ENCODE measurements around the gene FAM118A. TPM values are rescaled to one million over a fixed set of nuclear protein-coding genes. Genes with fewer than 3 reads are reported as not detected.
"Not testable (repeated sequence)": the region's sequence is repeated elsewhere in the genome, so short reads cannot be mapped to it uniquely, and the experiment has no call there.

The FAM118A gene
- total and polyA plus RNA-seq, 9 of the 15 experiments (the other 6 are each of a cell fraction or from before 2014, with no cell fraction given): 17.0 to 223 (median 59.4) TPM

DNA sequence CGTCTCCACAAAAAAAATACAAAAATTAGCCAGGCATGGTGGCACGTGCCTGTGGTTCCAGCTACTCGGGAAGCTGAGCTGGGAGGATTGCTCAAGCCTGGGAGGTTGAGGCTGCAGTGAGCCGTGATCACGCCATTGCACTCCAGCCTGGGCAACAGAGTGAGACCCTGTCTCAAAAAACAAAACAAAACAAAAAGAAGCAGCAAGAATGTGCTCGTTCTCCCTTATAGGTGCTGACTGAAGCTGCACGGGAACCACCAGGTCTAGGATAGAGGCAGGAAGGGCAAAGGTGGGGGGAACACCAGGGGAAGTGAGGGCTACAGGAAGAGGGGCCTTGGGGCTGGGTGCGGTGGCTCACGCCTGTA, 49.4 kb upstream of the FAM118A start:
- WGBS (ENCODE audit: insufficient coverage, low coverage, missing lambda C conversion rate): 0% methylated on average over 5 of the region's 9 CpGs
- ATAC-seq; H3K9me3 ChIP-seq (replicated peaks; ENCODE audit: control insufficient read depth, insufficient read depth, low read depth, low read length); H3K9ac ChIP-seq (ENCODE audit: insufficient read depth in 1 of 2, low read depth in 2 of 2, low read length in 2 of 2); intact Hi-C loops (cut with micrococcal nuclease); in situ Hi-C loops (cut with MboI); DNase-seq (ENCODE audit: extremely low read depth in 1 of 4, low spot score in 3 of 4); H3K4me3 ChIP-seq; FAIRE-seq; H3K79me2 ChIP-seq (ENCODE audit: control insufficient read depth, insufficient read depth, low read length); BruUV-seq (replicated peaks); H3K9me1 ChIP-seq (ENCODE audit: control insufficient read depth, insufficient read depth, low read length); H4K20me1 ChIP-seq (replicated peaks; ENCODE audit: control insufficient read depth, insufficient read depth, low read length); H3K27ac ChIP-seq (ENCODE audit: extremely low read depth, low read depth, low read length); H3K36me3 ChIP-seq (ENCODE audit: control insufficient read depth, insufficient read depth, low read length); H2AFZ ChIP-seq (ENCODE audit: low read depth, low read length); H3K4me2 ChIP-seq (ENCODE audit: insufficient read depth, low read length): not testable (repeated sequence)
- peaks cover 5 to 13% of the 10 kb centered on the region in 2 experiments; a peak in 3 of 5 replicates for H3K4me1 ChIP-seq (replicated peaks in 1 of 2; ENCODE audit: control insufficient read depth in 2 of 2, insufficient read depth in 2 of 2, low read length in 2 of 2)
- ChIA-PET POLR2A (interaction anchor here (0.6 kb wide), 1 partner anchor 51 kb away, joined by 3 read pairs; no protein-coding TSS in a partner anchor), CTCF (ENCODE audit: low intra/inter-chr PET ratio) (interaction anchor here (0.6 kb wide), 1 partner anchor 12 kb away, joined by 4 read pairs; no protein-coding TSS in a partner anchor)
- peaks cover 0 to 18% of the 10 kb centered on the region in 2 experiments; a peak in 3 of 5 replicates for H3K27me3 ChIP-seq (ENCODE audit: control insufficient read depth in 2 of 2, insufficient read depth in 2 of 2, low read length in 2 of 2)

- no peak for FAIRE-seq
- peaks cover 0 to 18% of the 10 kb centered on the region in 2 experiments; a peak in 3 of 5 replicates for H3K27me3 ChIP-seq (ENCODE audit: control insufficient read depth in 2 of 2, insufficient read depth in 2 of 2, low read length in 2 of 2)
- H3K4me1 ChIP-seq (replicated peaks in 1 of 2; ENCODE audit: control insufficient read depth in 2 of 2, insufficient read depth in 2 of 2, low read length in 2 of 2): peaks cover 5 to 13% of the 10 kb centered on the region in 2 experiments; a peak in 3 of 5 replicates
- H3K36me3 ChIP-seq (ENCODE audit: control insufficient read depth, insufficient read depth, low read length): no peaks in the 10 kb centered on the region
- no peak overlapping the region for H3K4me2 ChIP-seq (ENCODE audit: insufficient read depth, low read length)
- H2AFZ ChIP-seq (ENCODE audit: low read depth, low read length): no peak overlapping the region
- H3K79me2 ChIP-seq (ENCODE audit: control insufficient read depth, insufficient read depth, low read length): no peaks in the 10 kb centered on the region
- no peak overlapping the region for H3K27ac ChIP-seq (ENCODE audit: extremely low read depth, low read depth, low read length)
- H3K4me3 ChIP-seq: no peak overlapping the region
- 11% methylated on average over 20 of the region's 20 CpGs for WGBS (ENCODE audit: insufficient coverage, low coverage, missing lambda C conversion rate)
- no peak for DNase-seq (ENCODE audit: extremely low read depth in 1 of 4, low spot score in 3 of 4)
- intact Hi-C loops (cut with micrococcal nuclease): no loop called here
- no peaks in the 10 kb centered on the region for H4K20me1 ChIP-seq (replicated peaks; ENCODE audit: control insufficient read depth, insufficient read depth, low read length)
- no peaks in the 10 kb centered on the region for H3K9me3 ChIP-seq (replicated peaks; ENCODE audit: control insufficient read depth, insufficient read depth, low read depth, low read length)
- H3K9ac ChIP-seq (ENCODE audit: insufficient read depth in 1 of 2, low read depth in 2 of 2, low read length in 2 of 2): no peak overlapping the region
- ChIA-PET POLR2A (no interaction called here), CTCF (ENCODE audit: low intra/inter-chr PET ratio) (no interaction called here)
- BruUV-seq (replicated peaks): no TSS peak
- no peak for ATAC-seq
- in situ Hi-C loops (cut with MboI): no loop called here
- no peaks in the 10 kb centered on the region for H3K9me1 ChIP-seq (ENCODE audit: control insufficient read depth, insufficient read depth, low read length)
- TF ChIP-seq SRF (CRISPR knock-in tag; IDR thresholded peaks at IDR 0.05) (no peak), TAF15 (IDR thresholded peaks at IDR 0.05; ENCODE audit: low read depth, low read length) (no peak), SRSF1 (IDR thresholded peaks at IDR 0.05; ENCODE audit: low read depth, low read length) (no peak), FUS (optimal IDR thresholded peaks at IDR 0.05; ENCODE audit: low read depth, low read length) (no peak), TFAM (CRISPR knock-in tag; conservative IDR thresholded peaks at IDR 0.05) (no peak), BHLHE40 (IDR thresholded peaks at IDR 0.05; ENCODE audit: low read length) (no peak), PATZ1 (CRISPR knock-in tag; IDR thresholded peaks at IDR 0.05; ENCODE audit: borderline replicate concordance) (no peak)
- TF ChIP-seq, protein P1, sequence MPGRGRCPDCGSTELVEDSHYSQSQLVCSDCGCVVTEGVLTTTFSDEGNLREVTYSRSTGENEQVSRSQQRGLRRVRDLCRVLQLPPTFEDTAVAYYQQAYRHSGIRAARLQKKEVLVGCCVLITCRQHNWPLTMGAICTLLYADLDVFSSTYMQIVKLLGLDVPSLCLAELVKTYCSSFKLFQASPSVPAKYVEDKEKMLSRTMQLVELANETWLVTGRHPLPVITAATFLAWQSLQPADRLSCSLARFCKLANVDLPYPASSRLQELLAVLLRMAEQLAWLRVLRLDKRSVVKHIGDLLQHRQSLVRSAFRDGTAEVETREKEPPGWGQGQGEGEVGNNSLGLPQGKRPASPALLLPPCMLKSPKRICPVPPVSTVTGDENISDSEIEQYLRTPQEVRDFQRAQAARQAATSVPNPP (IDR thresholded peaks at IDR 0.05; ENCODE audit: borderline replicate concordance, insufficient read depth, insufficient read length): no peak
- TF ChIP-seq, protein P2, sequence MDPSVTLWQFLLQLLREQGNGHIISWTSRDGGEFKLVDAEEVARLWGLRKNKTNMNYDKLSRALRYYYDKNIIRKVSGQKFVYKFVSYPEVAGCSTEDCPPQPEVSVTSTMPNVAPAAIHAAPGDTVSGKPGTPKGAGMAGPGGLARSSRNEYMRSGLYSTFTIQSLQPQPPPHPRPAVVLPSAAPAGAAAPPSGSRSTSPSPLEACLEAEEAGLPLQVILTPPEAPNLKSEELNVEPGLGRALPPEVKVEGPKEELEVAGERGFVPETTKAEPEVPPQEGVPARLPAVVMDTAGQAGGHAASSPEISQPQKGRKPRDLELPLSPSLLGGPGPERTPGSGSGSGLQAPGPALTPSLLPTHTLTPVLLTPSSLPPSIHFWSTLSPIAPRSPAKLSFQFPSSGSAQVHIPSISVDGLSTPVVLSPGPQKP (CRISPR knock-in tag; IDR thresholded peaks at IDR 0.05): no peak
Observed at GRCh38 chr22:45261407-45262088, 48.2 kb upstream of the FAM118A start.

Measured in K562 (cell line).